Hepatocyte (in vitro differentiated cells): Measurements from ENCODE around the gene CCZ1B. TPM values are rescaled to one million over a fixed set of nuclear protein-coding genes. Genes with fewer than 3 reads are reported as not detected.
"Not testable (repeated sequence)": the region's sequence is repeated elsewhere in the genome, so short reads cannot be mapped to it uniquely, and the experiment has no call there.

Source experiments
- DNase-seq: peaks from one replicate; pipeline ENCODE4 v3.0.0-alpha.2; 2016; ENCODE audit warnings: low spot score
- H2AFZ ChIP-seq: fragments of 200-600 bp; sonication (generic); 2 replicates; pipeline ENCODE4 v1.6.0; 2016; ENCODE audit warnings: antibody characterized with exemption, mild to moderate bottlenecking
- H3K27ac ChIP-seq: fragments of 200-600 bp; sonication (generic); 2 replicates; pipeline ENCODE4 v1.5.1; 2016; ENCODE audit warnings: mild to moderate bottlenecking
- H3K27me3 ChIP-seq: fragments of 200-600 bp; sonication (generic); 2 replicates; pipeline ENCODE4 v1.6.1; 2016
- H3K36me3 ChIP-seq: fragments of 200-600 bp; sonication (generic); replicated peaks from 2 replicates; pipeline ENCODE4 v1.5.1; 2016; ENCODE audit warnings: low read depth; ENCODE audit not compliant: insufficient read depth
- H3K4me1 ChIP-seq: fragments of 200-600 bp; sonication (generic); 2 replicates; pipeline ENCODE4 v1.5.1; 2016; ENCODE audit warnings: mild to moderate bottlenecking, moderate library complexity; ENCODE audit not compliant: insufficient read depth
- H3K4me2 ChIP-seq: fragments of 200-600 bp; sonication (generic); 2 replicates; pipeline ENCODE4 v1.6.0; 2016
- H3K4me3 ChIP-seq: fragments of 200-600 bp; sonication (generic); 2 replicates; pipeline ENCODE4 v1.5.1; 2016; ENCODE audit warnings: mild to moderate bottlenecking
- H3K79me2 ChIP-seq: fragments of 200-600 bp; sonication (generic); 2 replicates; pipeline ENCODE4 v1.6.0; 2017; ENCODE audit warnings: mild to moderate bottlenecking
- H3K9me2 ChIP-seq: fragments of 200-600 bp; sonication (generic); replicated peaks from 2 replicates; pipeline ENCODE4 v1.6.0; 2017; ENCODE audit warnings: mild to moderate bottlenecking; ENCODE audit not compliant: insufficient read depth
- H3K9me3 ChIP-seq: fragments of 200-600 bp; sonication (generic); 2 replicates; pipeline ENCODE4 v1.5.1; 2016; ENCODE audit warnings: low read depth, mild to moderate bottlenecking
- H4K20me1 ChIP-seq: fragments of 200-600 bp; sonication (generic); 2 replicates; pipeline ENCODE4 v1.6.0; 2016; ENCODE audit warnings: mild to moderate bottlenecking; ENCODE audit not compliant: insufficient read depth, poor library complexity, severe bottlenecking
- CTCF ChIP-seq: fragments of 200-600 bp; sonication (generic); IDR thresholded peaks from 2 replicates; pipeline ENCODE4 v1.5.1; 2016; ENCODE audit warnings: antibody characterized with exemption, mild to moderate bottlenecking; ENCODE audit not compliant: poor library complexity
- WGBS: methylation state at CpG from one replicate; pipeline ENCODE4 v1.1.6; 2016; ENCODE audit warnings: low lambda C conversion rate; ENCODE audit errors: missing lambda C conversion rate; 5-methylcytosine and 5-hydroxymethylcytosine counted together
- polyA plus RNA-seq: library from polyadenylated mRNA; unstranded; fragments of >200 nt; fragmentation: Nextera tagmentation; extraction: Ambion mirVana; gene quantifications from 2 replicates; pipeline ENCODE4 v1.2.1, GENCODE V29; 2016
- total RNA-seq: library from RNA; depleted of rRNA; stranded (reverse); fragments of >200 nt; gene quantifications from 2 replicates; pipeline ENCODE4 v1.2.3, GENCODE V29; 2014

Gene CCZ1B
- total and polyA plus RNA-seq, 2 experiments from 2014 or later: 25.0 to 28.9 TPM

- peak; percentile 45 for DNase-seq
- H3K27me3 ChIP-seq, H4K20me1 ChIP-seq, H2AFZ ChIP-seq, H3K79me2 ChIP-seq, H3K4me3 ChIP-seq, H3K4me2 ChIP-seq, H3K9me2 ChIP-seq, H3K36me3 ChIP-seq, H3K27ac ChIP-seq, H3K9me3 ChIP-seq, H3K4me1 ChIP-seq: not testable (repeated sequence)
- 21% methylated on average over 14 of the region's 14 CpGs for WGBS
- TF ChIP-seq CTCF: peak; percentile 78
These were observed 31.7 kb upstream of the CCZ1B start for GRCh38 chr7:6857721-6858314.

GRCh38 chr7:6855563-6856131 is 29.6 kb upstream of the CCZ1B start:
- H2AFZ ChIP-seq: peak overlapping the region; percentile 31
- not testable (repeated sequence) for H3K79me2 ChIP-seq, H3K4me1 ChIP-seq, DNase-seq, H3K9me3 ChIP-seq, H3K9me2 ChIP-seq, H3K27ac ChIP-seq, H3K36me3 ChIP-seq, H4K20me1 ChIP-seq, H3K27me3 ChIP-seq, H3K4me3 ChIP-seq
- WGBS: 8% methylated on average over 28 of the region's 47 CpGs
- peak overlapping the region; percentile 89 for H3K4me2 ChIP-seq

GRCh38 chr7:6854747-6855562 is 28.9 kb upstream of the CCZ1B start:
- Histone ChIP-seq H2AFZ (peak overlapping the region; percentile 31), H3K4me2 (peak overlapping the region; percentile 89)
- 0% methylated on average over 29 of the region's 71 CpGs for WGBS
- H3K4me1 ChIP-seq, H3K9me2 ChIP-seq, H3K27ac ChIP-seq, H3K4me3 ChIP-seq, H3K79me2 ChIP-seq, H3K27me3 ChIP-seq, H3K9me3 ChIP-seq, H4K20me1 ChIP-seq, DNase-seq, H3K36me3 ChIP-seq: not testable (repeated sequence)

- H4K20me1 ChIP-seq, H3K4me3 ChIP-seq, H2AFZ ChIP-seq, H3K36me3 ChIP-seq, H3K4me1 ChIP-seq, H3K9me3 ChIP-seq, H3K27ac ChIP-seq, H3K79me2 ChIP-seq, H3K27me3 ChIP-seq, DNase-seq, H3K4me2 ChIP-seq, H3K9me2 ChIP-seq: not testable (repeated sequence)
- WGBS: 88% methylated on average over 17 of the region's 17 CpGs
These were observed 27.6 kb upstream of the CCZ1B start for GRCh38 chr7:6853681-6854080.

GRCh38 chr7:6849127-6849526 is 23.1 kb upstream of the CCZ1B start:
- H2AFZ ChIP-seq, H3K4me3 ChIP-seq, H3K4me2 ChIP-seq, H3K4me1 ChIP-seq, H3K27ac ChIP-seq, H3K36me3 ChIP-seq, DNase-seq, H4K20me1 ChIP-seq, H3K9me2 ChIP-seq, H3K9me3 ChIP-seq, H3K27me3 ChIP-seq, H3K79me2 ChIP-seq: not testable (repeated sequence)
- WGBS: 94% methylated on average over 6 of the region's 6 CpGs

- not testable (repeated sequence) for H3K36me3 ChIP-seq, H2AFZ ChIP-seq, H3K27ac ChIP-seq, H3K9me2 ChIP-seq, DNase-seq, H3K9me3 ChIP-seq, H3K27me3 ChIP-seq, H3K4me3 ChIP-seq, H3K79me2 ChIP-seq, H4K20me1 ChIP-seq, H3K4me1 ChIP-seq, H3K4me2 ChIP-seq
- WGBS: 91% methylated on average over 15 of the region's 18 CpGs
These were observed 21.7 kb upstream of the CCZ1B start for GRCh38 chr7:6847751-6848150.

GRCh38 chr7:6845971-6846449 is 19.9 kb upstream of the CCZ1B start:
- not testable (repeated sequence) for H2AFZ ChIP-seq, H3K27me3 ChIP-seq, H3K4me1 ChIP-seq, H4K20me1 ChIP-seq, H3K4me2 ChIP-seq, H3K27ac ChIP-seq, DNase-seq, H3K4me3 ChIP-seq, H3K79me2 ChIP-seq, H3K9me3 ChIP-seq, H3K36me3 ChIP-seq, H3K9me2 ChIP-seq
- WGBS: 74% methylated on average over 16 of the region's 16 CpGs

- H4K20me1 ChIP-seq, H3K4me3 ChIP-seq, H3K79me2 ChIP-seq, H3K27ac ChIP-seq, H3K36me3 ChIP-seq, DNase-seq, H2AFZ ChIP-seq, H3K9me2 ChIP-seq, H3K4me1 ChIP-seq, H3K27me3 ChIP-seq, H3K4me2 ChIP-seq, H3K9me3 ChIP-seq: not testable (repeated sequence)
- WGBS: 54% methylated on average over 6 of the region's 6 CpGs
These were observed 17.6 kb upstream of the CCZ1B start for GRCh38 chr7:6843654-6844053.
